OCI-LY3 (cell line): Measurements from ENCODE around the gene TMIGD3.

Source experiments
- H2AFZ ChIP-seq: fragments of 200-600, 300-600 bp; shearing (Covaris generic); 2 replicates; pipeline ENCODE4 v1.6.0; 2014; ENCODE audit warnings: antibody characterized with exemption, low read depth, low read length
- H3K27ac ChIP-seq: fragments of 200-600, 300-600 bp; sonication (generic); 2 replicates; pipeline ENCODE4 v1.5.1; 2014; ENCODE audit warnings: mild to moderate bottlenecking, low read length, moderate library complexity, mixed read lengths
- H3K27me3 ChIP-seq: fragments of 200-600, 300-600 bp; sonication (generic); 2 replicates; pipeline ENCODE4 v1.6.1; 2014; ENCODE audit warnings: low read depth, low read length, mixed read lengths
- H3K36me3 ChIP-seq: fragments of 200-600, 300-600 bp; sonication (generic); replicated peaks from 2 replicates; pipeline ENCODE3; 2014; ENCODE audit warnings: low read depth, low read length, mixed read lengths
- H3K4me1 ChIP-seq: fragments of 300-600, 200-600 bp; sonication (generic); 2 replicates; pipeline ENCODE4 v1.6.1; 2014; ENCODE audit warnings: low read length, mixed read lengths
- H3K4me2 ChIP-seq: fragments of 200-600, 300-600 bp; sonication (generic); 2 replicates; pipeline ENCODE4 v1.6.1; 2014; ENCODE audit warnings: low read length, mixed read lengths
- H3K4me3 ChIP-seq: fragments of 300-600, 200-600 bp; sonication (generic); 2 replicates; pipeline ENCODE4 v1.5.1; 2014; ENCODE audit warnings: antibody characterized with exemption, mild to moderate bottlenecking, low read length, moderate library complexity
- H3K79me2 ChIP-seq: fragments of 300-600, 200-600 bp; shearing (Covaris generic); 2 replicates; pipeline ENCODE4 v1.6.1; 2014; ENCODE audit warnings: mild to moderate bottlenecking, low read length, mixed read lengths
- H3K9ac ChIP-seq: fragments of 300-600, 200-600 bp; shearing (Covaris generic); 2 replicates; pipeline ENCODE4 v1.6.0; 2014; ENCODE audit warnings: mild to moderate bottlenecking, low read length, moderate library complexity
- H3K9me3 ChIP-seq: fragments of 200-600, 300-600 bp; shearing (Covaris generic); 2 replicates; pipeline ENCODE4 v1.6.1; 2014; ENCODE audit warnings: low read length, mixed read lengths; ENCODE audit not compliant: insufficient read depth
- H4K20me1 ChIP-seq: fragments of 200-600, 300-600 bp; sonication (generic); 2 replicates; pipeline ENCODE4 v1.6.1; 2016; ENCODE audit warnings: low read length, mixed read lengths; ENCODE audit not compliant: insufficient read depth
- EZH2phosphoT487 ChIP-seq: fragments of 200-600 bp; shearing (Covaris generic); IDR thresholded peaks from 2 replicates; pipeline ENCODE4 v1.6.1; 2018; ENCODE audit warnings: antibody characterized with exemption, mixed run types, low read depth
- TF ChIP-seq, protein P1 (sequence below): fragments of 200-600, 300-600 bp; sonication (generic); IDR thresholded peaks from 2 replicates; pipeline ENCODE4 v1.5.1; 2014; ENCODE audit warnings: antibody characterized with exemption, low read length, low read depth

The TMIGD3 gene

DNA sequence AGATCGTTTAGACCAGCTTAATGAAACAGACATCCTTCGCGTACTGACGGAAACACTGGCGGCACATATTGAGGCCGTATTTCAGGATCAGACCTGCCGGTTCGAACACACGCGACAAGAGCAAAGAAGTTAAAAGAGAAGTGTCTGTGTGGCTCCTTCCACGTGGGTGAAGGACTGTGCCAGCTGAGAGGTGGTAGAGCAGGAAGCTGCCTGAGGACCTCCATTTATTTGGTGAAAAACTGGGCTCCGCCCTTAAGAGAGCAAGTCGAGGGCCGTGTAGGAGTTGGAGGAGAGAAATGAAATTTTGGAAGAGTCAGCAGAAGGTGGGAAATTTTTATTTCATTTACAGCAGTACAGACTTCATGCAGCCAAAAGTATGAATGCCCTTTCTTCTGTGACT, 38.8 kb upstream of the TMIGD3 start:
- H4K20me1 ChIP-seq, result no peaks in the 10 kb centered on the region
- no peak overlapping the region for H2AFZ ChIP-seq
- no peaks in the 10 kb centered on the region for H3K9me3 ChIP-seq
- no peaks in the 10 kb centered on the region for H3K27me3 ChIP-seq
- H3K4me1 ChIP-seq, result no peaks in the 10 kb centered on the region
- no peak overlapping the region for H3K4me2 ChIP-seq
- no peaks in the 10 kb centered on the region for H3K36me3 ChIP-seq
- no peak overlapping the region for H3K9ac ChIP-seq
- H3K4me3 ChIP-seq, result no peak overlapping the region
- no peak overlapping the region for H3K27ac ChIP-seq
- no peaks in the 10 kb centered on the region for H3K79me2 ChIP-seq
- no peak for TF ChIP-seq EZH2phosphoT487
- TF ChIP-seq, protein P1, sequence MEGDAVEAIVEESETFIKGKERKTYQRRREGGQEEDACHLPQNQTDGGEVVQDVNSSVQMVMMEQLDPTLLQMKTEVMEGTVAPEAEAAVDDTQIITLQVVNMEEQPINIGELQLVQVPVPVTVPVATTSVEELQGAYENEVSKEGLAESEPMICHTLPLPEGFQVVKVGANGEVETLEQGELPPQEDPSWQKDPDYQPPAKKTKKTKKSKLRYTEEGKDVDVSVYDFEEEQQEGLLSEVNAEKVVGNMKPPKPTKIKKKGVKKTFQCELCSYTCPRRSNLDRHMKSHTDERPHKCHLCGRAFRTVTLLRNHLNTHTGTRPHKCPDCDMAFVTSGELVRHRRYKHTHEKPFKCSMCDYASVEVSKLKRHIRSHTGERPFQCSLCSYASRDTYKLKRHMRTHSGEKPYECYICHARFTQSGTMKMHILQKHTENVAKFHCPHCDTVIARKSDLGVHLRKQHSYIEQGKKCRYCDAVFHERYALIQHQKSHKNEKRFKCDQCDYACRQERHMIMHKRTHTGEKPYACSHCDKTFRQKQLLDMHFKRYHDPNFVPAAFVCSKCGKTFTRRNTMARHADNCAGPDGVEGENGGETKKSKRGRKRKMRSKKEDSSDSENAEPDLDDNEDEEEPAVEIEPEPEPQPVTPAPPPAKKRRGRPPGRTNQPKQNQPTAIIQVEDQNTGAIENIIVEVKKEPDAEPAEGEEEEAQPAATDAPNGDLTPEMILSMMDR, result no peak

DNA sequence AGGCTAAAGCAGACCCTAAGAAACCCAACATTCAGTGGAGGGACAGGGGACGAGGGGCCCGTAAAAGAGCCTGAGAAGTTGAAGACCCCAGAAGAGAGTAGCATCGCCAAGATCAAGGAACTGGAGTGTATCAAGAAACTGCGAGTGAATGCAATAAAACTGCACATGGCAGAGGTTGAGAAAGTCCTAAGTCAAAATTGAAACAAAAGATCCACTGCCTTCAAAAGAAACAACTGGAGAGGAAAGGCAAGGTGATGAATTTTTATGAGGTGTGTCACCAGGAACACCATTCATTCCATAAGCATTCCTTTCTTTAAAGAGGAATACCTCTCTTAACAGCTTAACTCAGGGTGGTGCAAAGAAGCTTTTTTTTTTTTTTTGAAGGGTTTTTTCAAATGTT, 38.3 kb upstream of the TMIGD3 start:
- Histone ChIP-seq H2AFZ (no peak overlapping the region), H3K9ac (no peak overlapping the region), H4K20me1 (no peaks in the 10 kb centered on the region), H3K4me3 (no peak overlapping the region), H3K4me1 (no peaks in the 10 kb centered on the region), H3K27me3 (no peaks in the 10 kb centered on the region), H3K9me3 (no peaks in the 10 kb centered on the region), H3K27ac (no peak overlapping the region), H3K36me3 (no peaks in the 10 kb centered on the region), H3K4me2 (no peak overlapping the region), H3K79me2 (no peaks in the 10 kb centered on the region)
- TF ChIP-seq EZH2phosphoT487, result no peak

- Histone ChIP-seq H3K27ac (no peak overlapping the region), H3K4me1 (no peaks in the 10 kb centered on the region), H3K36me3 (no peaks in the 10 kb centered on the region), H2AFZ (no peak overlapping the region), H3K4me3 (no peak overlapping the region), H3K79me2 (no peaks in the 10 kb centered on the region), H4K20me1 (no peaks in the 10 kb centered on the region), H3K9me3 (no peaks in the 10 kb centered on the region), H3K4me2 (no peak overlapping the region), H3K9ac (no peak overlapping the region), H3K27me3 (no peaks in the 10 kb centered on the region)
- TF ChIP-seq, protein P1, result no peak
- no peak for TF ChIP-seq EZH2phosphoT487
Measured at GRCh38 chr1:111540928-111541327, 37.5 kb upstream of the TMIGD3 start.

- no peak for TF ChIP-seq EZH2phosphoT487
- TF ChIP-seq, protein P1, result no peak
- H3K27me3 ChIP-seq, result no peaks in the 10 kb centered on the region
- no peak overlapping the region for H3K4me3 ChIP-seq
- H3K79me2 ChIP-seq, result no peaks in the 10 kb centered on the region
- no peak overlapping the region for H3K27ac ChIP-seq
- no peak overlapping the region for H2AFZ ChIP-seq
- H3K4me2 ChIP-seq, result no peak overlapping the region
- H3K9me3 ChIP-seq, result no peaks in the 10 kb centered on the region
- H3K36me3 ChIP-seq, result no peaks in the 10 kb centered on the region
- no peaks in the 10 kb centered on the region for H4K20me1 ChIP-seq
- H3K9ac ChIP-seq, result no peak overlapping the region
- no peaks in the 10 kb centered on the region for H3K4me1 ChIP-seq
Measured at GRCh38 chr1:111538343-111539025, 35.1 kb upstream of the TMIGD3 start.
